ENCODE results near the gene GDE1.

GRCh38 chr16:19499481-19499880, 22.4 kb downstream of the GDE1 start:
- TF ChIP-seq, protein P1, sequence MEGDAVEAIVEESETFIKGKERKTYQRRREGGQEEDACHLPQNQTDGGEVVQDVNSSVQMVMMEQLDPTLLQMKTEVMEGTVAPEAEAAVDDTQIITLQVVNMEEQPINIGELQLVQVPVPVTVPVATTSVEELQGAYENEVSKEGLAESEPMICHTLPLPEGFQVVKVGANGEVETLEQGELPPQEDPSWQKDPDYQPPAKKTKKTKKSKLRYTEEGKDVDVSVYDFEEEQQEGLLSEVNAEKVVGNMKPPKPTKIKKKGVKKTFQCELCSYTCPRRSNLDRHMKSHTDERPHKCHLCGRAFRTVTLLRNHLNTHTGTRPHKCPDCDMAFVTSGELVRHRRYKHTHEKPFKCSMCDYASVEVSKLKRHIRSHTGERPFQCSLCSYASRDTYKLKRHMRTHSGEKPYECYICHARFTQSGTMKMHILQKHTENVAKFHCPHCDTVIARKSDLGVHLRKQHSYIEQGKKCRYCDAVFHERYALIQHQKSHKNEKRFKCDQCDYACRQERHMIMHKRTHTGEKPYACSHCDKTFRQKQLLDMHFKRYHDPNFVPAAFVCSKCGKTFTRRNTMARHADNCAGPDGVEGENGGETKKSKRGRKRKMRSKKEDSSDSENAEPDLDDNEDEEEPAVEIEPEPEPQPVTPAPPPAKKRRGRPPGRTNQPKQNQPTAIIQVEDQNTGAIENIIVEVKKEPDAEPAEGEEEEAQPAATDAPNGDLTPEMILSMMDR (IDR thresholded peaks at IDR 0.05; ENCODE audit: insufficient read depth, low read length, poor library complexity, severe bottlenecking) = no peak
- no peak for TF ChIP-seq EZH2phosphoT487 (conservative IDR thresholded peaks at IDR 0.05; ENCODE audit: low read length)

All from SU-DHL-6 (cell line).